Adrenal gland (tissue), 12 donors: ENCODE measurements around the gene KRTAP10-2. TPM values are rescaled to one million over a fixed set of nuclear protein-coding genes. Genes with fewer than 3 reads are reported as not detected.
A peak's percentile ranks its signal among the peaks of the same experiment; 100 is the strongest.

Experiments used
- DNase-seq, 7 donors: peaks; one replicate each; pipeline ENCODE4 v3.0.0-alpha.2; 2019 to 2020
- H3K27ac ChIP-seq, 5 donors: fragments of 200-600 bp; sonication (generic) in 4 of 5; 1 replicate in 3 of 5; 2 replicates in 2 of 5; pipeline versions ENCODE4 v1.5.1 to v1.8.0; 2016 to 2020; ENCODE audit warnings: mild to moderate bottlenecking in 1 of 5
- H3K27me3 ChIP-seq: fragments of 200-600 bp; 2 replicates; pipeline ENCODE4 v1.8.0; 2021
- H3K36me3 ChIP-seq, 2 donors: fragments of 200-600 bp; replicated peaks in 1 of 2; 1 replicate in 1 of 2; 2 replicates in 1 of 2; pipeline versions ENCODE4 v1.5.1 to v1.8.0; 2018 to 2022
- H3K4me1 ChIP-seq, 2 donors: fragments of 200-600 bp; replicated peaks in 1 of 2; 1 replicate in 1 of 2; 2 replicates in 1 of 2; pipeline versions ENCODE4 v1.5.1 to v1.8.0; 2018 to 2021
- H3K4me3 ChIP-seq, 4 donors: fragments of 200-600 bp; sonication (generic) in 3 of 4; one replicate each; pipeline ENCODE4 v1.5.1; 2016 to 2018
- H3K9me3 ChIP-seq, 3 donors: fragments of 200-600 bp; sonication (generic) in 1 of 3; replicated peaks in 1 of 3; 1 replicate in 2 of 3; 2 replicates in 1 of 3; pipeline versions ENCODE4 v1.5.1 to v1.8.0; 2016 to 2021
- CTCF ChIP-seq, 6 experiments: fragments of 450-650 bp in 4 of 6; fragments of 200-600 bp in 2 of 6; sonication (generic) in 1 of 6; IDR thresholded peaks; 1 replicate in 5 of 6; 2 replicates in 1 of 6; pipeline versions ENCODE4 v1.5.1 to v1.8.0; 2016 to 2021; ENCODE audit warnings: antibody characterized with exemption in 6 of 6, mild to moderate bottlenecking in 2 of 6, moderate library complexity in 1 of 6
- POLR2A ChIP-seq, 2 donors: fragments of 450-650 bp; IDR thresholded peaks; one replicate each; pipeline ENCODE4 v1.6.1; 2017; ENCODE audit warnings: antibody characterized with exemption in 2 of 2, mild to moderate bottlenecking in 2 of 2, moderate library complexity in 1 of 2
- WGBS, 4 donors: extraction: QIAGEN DNeasy Blood & Tissue Kit in 2 of 4; methylation state at CpG; one replicate each; pipeline versions ENCODE4 v1.1.5 to v1.1.7; 2013 to 2017; 5-methylcytosine and 5-hydroxymethylcytosine counted together
- intact Hi-C, 2 donors: fragments of 100-400 bp; cut with DNase I; formaldehyde crosslinking; loops; one replicate each; pipeline versions ENCODE4 v1.14.1 to v1.15.0; 2022 to 2023
- polyA plus RNA-seq, 3 donors: library from polyadenylated mRNA; stranded (reverse); fragments of 200-250 nt in 2 of 3; fragments of 350-450 nt in 1 of 3; fragmentation: Illumina TruSeq in 1 of 3; extraction: RNeasy Lipid Tissue Mini Kit (QIAGEN cat#74804) in 1 of 3; gene quantifications; one replicate each; pipeline ENCODE4 v1.2.3, GENCODE V29; 2013 to 2014
- total RNA-seq, 9 donors: library from RNA; depleted of rRNA in 4 of 9; stranded (reverse); fragments of >200 nt in 4 of 9; fragments of 120-200 nt in 1 of 9; fragmentation: NEBNext Ultra II Directional in 1 of 9; extraction: Animal tissue kit (Norgen Biotek cat#: 25700) in 1 of 9; gene quantifications; one replicate each; pipeline versions ENCODE4 v1.1.0 to v1.2.4, GENCODE V29; 2013 to 2023
- donor health status: healthy with polysubstance abuse.
- donor health status: Bipolar disorder and iron deficiency.
- donor health status: DM: yes; HTN: yes; CAD: no.
- donor health status: DM: no; HTN: no; CAD: no.
- donor health status: DM: no; HTN: no; CAD: no.
- donor health status: DM: yes; HTN: yes; CAD: no.

The KRTAP10-2 gene
- total and polyA plus RNA-seq, 12 donors = not detected

- Histone ChIP-seq H3K27me3 (no peaks in the 10 kb centered on the region), H3K4me3 (no peak overlapping the region), H3K27ac (no peak overlapping the region), H3K36me3 (no peaks in the 10 kb centered on the region), H3K4me1 (no peaks in the 10 kb centered on the region), H3K9me3 (no peaks in the 10 kb centered on the region)
- TF ChIP-seq CTCF (IDR thresholded peaks at IDR 0.05) = no peak
- TF ChIP-seq POLR2A (IDR thresholded peaks at IDR 0.05) = no peak
- 65 to 94% (median 74%) methylated on average over 10 to 15 of the region's 15 CpGs for WGBS, 4 donors
- DNase-seq = peak in 2 of 7 donors; percentile 24 to 66
- intact Hi-C loops = no loop called here
Measured at GRCh38 chr21:44517175-44517899, 34.0 kb downstream of the KRTAP10-2 start.

- intact Hi-C loops = no loop called here
- Histone ChIP-seq H3K27me3 (no peaks in the 10 kb centered on the region), H3K4me3 (no peak overlapping the region), H3K27ac (no peak overlapping the region), H3K36me3 (no peaks in the 10 kb centered on the region), H3K4me1 (no peaks in the 10 kb centered on the region), H3K9me3 (no peaks in the 10 kb centered on the region)
- DNase-seq = no peak
- TF ChIP-seq CTCF (IDR thresholded peaks at IDR 0.05) = no peak
- no peak for TF ChIP-seq POLR2A (IDR thresholded peaks at IDR 0.05)
- WGBS, 4 donors = 82 to 90% (median 86%) methylated on average over 10 of the region's 10 CpGs
Measured at GRCh38 chr21:44516828-44517174, 34.5 kb downstream of the KRTAP10-2 start.

GRCh38 chr21:44516342-44516741 is 35.0 kb downstream of the KRTAP10-2 start:
- H3K36me3 ChIP-seq = no peaks in the 10 kb centered on the region
- no peak overlapping the region for H3K27ac ChIP-seq
- H3K27me3 ChIP-seq = no peaks in the 10 kb centered on the region
- H3K9me3 ChIP-seq = no peaks in the 10 kb centered on the region
- intact Hi-C loops = no loop called here
- TF ChIP-seq POLR2A (IDR thresholded peaks at IDR 0.05) (no peak), CTCF (IDR thresholded peaks at IDR 0.05) (no peak)
- no peaks in the 10 kb centered on the region for H3K4me1 ChIP-seq
- H3K4me3 ChIP-seq = no peak overlapping the region
- DNase-seq = no peak
- WGBS, 4 donors = 74 to 89% (median 85%) methylated on average over 6 to 13 of the region's 13 CpGs

- H3K36me3 ChIP-seq = no peaks in the 10 kb centered on the region
- H3K9me3 ChIP-seq = no peaks in the 10 kb centered on the region
- intact Hi-C loops = no loop called here
- DNase-seq = no peak
- no peaks in the 10 kb centered on the region for H3K27me3 ChIP-seq
- WGBS, 4 donors = 77 to 85% (median 83%) methylated on average over 19 to 32 of the region's 32 CpGs
- no peak overlapping the region for H3K27ac ChIP-seq
- no peaks in the 10 kb centered on the region for H3K4me1 ChIP-seq
- TF ChIP-seq POLR2A (IDR thresholded peaks at IDR 0.05) (no peak), CTCF (IDR thresholded peaks at IDR 0.05) (no peak)
- no peak overlapping the region for H3K4me3 ChIP-seq
Measured at GRCh38 chr21:44515359-44516165, 35.7 kb downstream of the KRTAP10-2 start.
